Prostate gland (tissue), 2 donors: ENCODE data around the gene PTER. TPM values are rescaled to one million over a fixed set of nuclear protein-coding genes. Genes with fewer than 3 reads are reported as not detected.

Experiments
- DNase-seq: peaks from one replicate; pipeline ENCODE4 v3.0.0-alpha.2; 2019; ENCODE audit warnings: low spot score
- H3K27ac ChIP-seq, 2 donors: fragments of 200-600 bp; sonication (generic); 2 replicates each; pipeline ENCODE4 v1.5.1; 2017 to 2019
- H3K27me3 ChIP-seq: fragments of 200-600 bp; sonication (generic); replicated peaks from 2 replicates; pipeline ENCODE4 v1.5.1; 2019; ENCODE audit not compliant: insufficient read depth
- H3K36me3 ChIP-seq, 2 donors: fragments of 200-600 bp; sonication (generic); 1 replicate in 1 of 2; 2 replicates in 1 of 2; pipeline versions ENCODE4 v1.5.1 to v1.8.1; 2017 to 2019
- H3K4me1 ChIP-seq: fragments of 200-600 bp; sonication (generic); replicated peaks from 2 replicates; pipeline ENCODE4 v1.5.1; 2019
- H3K4me3 ChIP-seq, 2 donors: fragments of 200-600 bp; sonication (generic); 2 replicates each; pipeline ENCODE4 v1.5.1; 2017 to 2019
- H3K9me3 ChIP-seq: fragments of 200-600 bp; sonication (generic); 2 replicates; pipeline ENCODE4 v1.5.1; 2017
- POLR2A ChIP-seq: fragments of 450-650 bp; IDR thresholded peaks from one replicate; pipeline ENCODE4 v1.6.1; 2016; ENCODE audit warnings: antibody characterized with exemption, mild to moderate bottlenecking
- POLR2AphosphoS5 ChIP-seq: sonication (generic); formaldehyde crosslinking; IDR thresholded peaks from one replicate; pipeline ENCODE4 v1.6.1; 2017; ENCODE audit warnings: antibody characterized with exemption
- WGBS: methylation state at CpG from one replicate; pipeline ENCODE4 v1.1.5; 2018; 5-methylcytosine and 5-hydroxymethylcytosine counted together
- intact Hi-C: fragments of 100-400 bp; cut with DNase I; formaldehyde crosslinking; loops from one replicate; pipeline ENCODE4 v1.14.2; 2022
- total RNA-seq, 2 donors: library from RNA; depleted of rRNA; stranded (reverse); fragments of >200 nt; gene quantifications; one replicate each; pipeline ENCODE4 v1.1.0, GENCODE V29; 2016
- TF ChIP-seq, protein P1 (sequence below), 4 experiments: fragments of 200-600 bp in 2 of 4; fragments of 450-650 bp in 2 of 4; sonication (generic) in 2 of 4; IDR thresholded peaks; 1 replicate in 3 of 4; 2 replicates in 1 of 4; pipeline ENCODE4 v1.5.1; 2016 to 2019; ENCODE audit warnings: antibody characterized with exemption in 4 of 4, mild to moderate bottlenecking in 2 of 4, moderate library complexity in 2 of 4

Gene PTER
- total RNA-seq, 2 donors from 2014 or later: 10.4 to 18.8 TPM

DNA sequence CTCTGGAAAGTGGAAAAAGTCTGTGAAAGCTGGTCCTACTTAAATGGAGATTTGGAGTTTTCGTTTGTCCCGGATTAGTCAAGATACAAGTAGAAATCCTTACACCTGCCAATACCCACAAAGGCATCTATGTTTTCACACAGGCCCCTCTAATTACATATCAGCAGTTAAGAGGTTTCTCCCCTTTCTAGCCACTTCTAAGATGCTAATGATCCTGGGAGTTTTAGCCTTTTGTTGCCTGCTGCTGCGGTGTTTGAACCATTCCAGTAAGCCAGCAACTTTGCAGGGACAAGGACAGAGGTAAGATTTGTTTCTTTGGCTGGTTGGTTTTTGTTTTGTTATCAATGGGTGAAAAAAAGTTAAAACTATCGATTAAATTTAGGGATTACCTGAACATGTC lies 90.6 kb downstream of the PTER start:
- WGBS: 71% methylated on average over 4 of the region's 4 CpGs
- no peaks in the 10 kb centered on the region for H3K27me3 ChIP-seq

DNA sequence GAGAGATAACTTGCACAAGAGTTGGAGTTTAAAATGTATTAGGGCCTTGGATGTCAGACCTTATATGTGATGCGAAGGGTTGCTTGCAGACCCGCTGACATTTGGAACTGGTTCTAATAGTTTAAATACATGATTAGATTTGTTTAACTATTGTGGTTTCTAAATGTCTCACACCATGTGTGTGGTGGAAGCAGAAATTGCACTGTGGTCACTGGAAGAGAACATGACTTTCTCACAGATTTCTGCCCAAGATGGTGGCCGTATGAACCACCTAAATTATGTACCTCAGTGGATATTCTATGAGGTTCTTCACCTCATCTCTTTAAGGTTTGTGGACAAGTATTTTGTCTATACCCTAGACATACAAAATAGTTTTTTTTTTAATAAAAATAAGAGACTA lies 93.0 kb downstream of the PTER start:
- intact Hi-C loops: no loop called here
- Histone ChIP-seq H3K4me3 (no peak overlapping the region), H3K4me1 (no peaks in the 10 kb centered on the region), H3K27me3 (no peaks in the 10 kb centered on the region), H3K27ac (no peak overlapping the region), H3K9me3 (no peaks in the 10 kb centered on the region), H3K36me3 (no peaks in the 10 kb centered on the region)
- DNase-seq: no peak
- TF ChIP-seq, protein P1, sequence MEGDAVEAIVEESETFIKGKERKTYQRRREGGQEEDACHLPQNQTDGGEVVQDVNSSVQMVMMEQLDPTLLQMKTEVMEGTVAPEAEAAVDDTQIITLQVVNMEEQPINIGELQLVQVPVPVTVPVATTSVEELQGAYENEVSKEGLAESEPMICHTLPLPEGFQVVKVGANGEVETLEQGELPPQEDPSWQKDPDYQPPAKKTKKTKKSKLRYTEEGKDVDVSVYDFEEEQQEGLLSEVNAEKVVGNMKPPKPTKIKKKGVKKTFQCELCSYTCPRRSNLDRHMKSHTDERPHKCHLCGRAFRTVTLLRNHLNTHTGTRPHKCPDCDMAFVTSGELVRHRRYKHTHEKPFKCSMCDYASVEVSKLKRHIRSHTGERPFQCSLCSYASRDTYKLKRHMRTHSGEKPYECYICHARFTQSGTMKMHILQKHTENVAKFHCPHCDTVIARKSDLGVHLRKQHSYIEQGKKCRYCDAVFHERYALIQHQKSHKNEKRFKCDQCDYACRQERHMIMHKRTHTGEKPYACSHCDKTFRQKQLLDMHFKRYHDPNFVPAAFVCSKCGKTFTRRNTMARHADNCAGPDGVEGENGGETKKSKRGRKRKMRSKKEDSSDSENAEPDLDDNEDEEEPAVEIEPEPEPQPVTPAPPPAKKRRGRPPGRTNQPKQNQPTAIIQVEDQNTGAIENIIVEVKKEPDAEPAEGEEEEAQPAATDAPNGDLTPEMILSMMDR (IDR thresholded peaks at IDR 0.05): no peak
- WGBS: 90% methylated on average over 3 of the region's 3 CpGs

More for the DNA sequence above, 90.6 kb downstream of the PTER start:
- Histone ChIP-seq H3K27ac (no peak overlapping the region), H3K4me3 (no peak overlapping the region), H3K9me3 (no peaks in the 10 kb centered on the region), H3K36me3 (no peaks in the 10 kb centered on the region), H3K4me1 (no peaks in the 10 kb centered on the region)
- TF ChIP-seq, protein P1 (IDR thresholded peaks at IDR 0.05): no peak
- no peak for TF ChIP-seq POLR2AphosphoS5
- TF ChIP-seq POLR2A: no peak
- no peak for DNase-seq
- intact Hi-C loops: no loop called here

DNA sequence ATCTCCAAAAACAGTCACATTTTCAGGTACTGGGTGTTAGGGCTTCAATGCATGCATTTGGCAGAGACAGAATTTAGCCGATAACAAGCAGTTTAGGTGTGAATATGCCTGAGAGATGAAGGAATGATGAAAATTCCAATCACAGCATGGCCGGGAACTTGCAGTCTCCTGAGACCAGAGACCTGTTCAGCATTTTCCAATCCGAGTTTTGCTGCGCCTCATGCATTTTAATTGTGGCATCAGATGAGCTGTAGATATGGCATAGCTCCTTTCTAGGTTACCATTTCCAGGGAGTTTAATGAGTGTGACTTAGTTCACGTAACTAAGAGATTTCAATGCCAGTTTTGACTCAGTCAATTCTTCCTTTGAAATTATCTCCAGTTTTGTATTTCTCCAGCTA lies 99.3 kb downstream of the PTER start:
- intact Hi-C loops: no loop called here
- no peak for DNase-seq
- TF ChIP-seq POLR2A: no peak
- TF ChIP-seq, protein P1 (IDR thresholded peaks at IDR 0.05): no peak
- TF ChIP-seq POLR2AphosphoS5: no peak
- Histone ChIP-seq H3K27ac (no peak overlapping the region), H3K4me1 (no peaks in the 10 kb centered on the region), H3K27me3 (no peaks in the 10 kb centered on the region), H3K9me3 (no peaks in the 10 kb centered on the region), H3K36me3 (no peaks in the 10 kb centered on the region), H3K4me3 (no peak overlapping the region)
- WGBS: 88% methylated on average over 5 of the region's 5 CpGs

DNA sequence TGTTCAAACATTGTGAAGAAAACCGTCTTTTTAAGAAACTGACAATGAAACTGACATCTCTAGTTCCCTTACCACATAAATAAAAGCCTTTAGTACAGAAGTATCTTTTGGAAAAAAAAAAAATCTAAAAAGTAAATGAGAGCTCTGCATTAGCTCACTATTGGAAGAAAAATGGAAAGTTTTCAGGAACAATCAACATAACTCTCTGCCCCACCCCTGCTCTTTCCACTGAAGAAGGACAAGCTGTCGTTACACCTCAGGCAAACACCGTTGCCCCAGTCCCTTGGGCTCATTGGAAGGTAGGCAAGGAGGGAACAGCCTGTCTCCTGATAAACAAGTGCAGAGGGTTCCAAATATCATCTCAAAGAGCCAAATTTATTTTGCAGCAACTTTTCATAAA lies 107.3 kb downstream of the PTER start:
- Histone ChIP-seq H3K9me3 (no peaks in the 10 kb centered on the region), H3K27me3 (no peaks in the 10 kb centered on the region), H3K4me3 (no peak overlapping the region), H3K36me3 (no peaks in the 10 kb centered on the region), H3K27ac (no peak overlapping the region), H3K4me1 (no peaks in the 10 kb centered on the region)
- TF ChIP-seq, protein P1 (IDR thresholded peaks at IDR 0.05): no peak
- TF ChIP-seq POLR2AphosphoS5: no peak
- TF ChIP-seq POLR2A: no peak
- peak; percentile 17 for DNase-seq
- WGBS: 33% methylated on average over 3 of the region's 3 CpGs
- intact Hi-C loops: no loop called here

DNA sequence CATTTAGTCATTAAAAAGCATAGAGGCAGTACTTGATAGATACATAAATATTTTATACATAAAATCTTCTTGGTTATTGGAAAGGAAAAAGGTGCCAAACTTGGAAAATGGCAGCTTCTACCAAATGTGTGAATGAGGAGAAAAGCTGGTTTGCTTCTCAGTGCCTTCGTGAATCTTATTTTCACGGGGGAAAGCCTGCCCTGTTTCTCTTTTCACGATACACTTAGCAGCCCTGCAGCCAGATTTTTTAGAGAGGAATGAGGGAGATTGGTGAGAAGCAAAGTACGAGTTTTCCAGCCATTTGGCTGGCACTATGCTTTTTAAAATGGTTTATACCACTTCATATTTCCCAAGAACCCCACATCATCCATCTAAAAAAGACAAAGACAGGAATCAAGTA lies 107.8 kb downstream of the PTER start:
- intact Hi-C loops: no loop called here
- Histone ChIP-seq H3K36me3 (no peaks in the 10 kb centered on the region), H3K4me1 (no peaks in the 10 kb centered on the region), H3K27ac (no peak overlapping the region), H3K27me3 (no peaks in the 10 kb centered on the region), H3K4me3 (no peak overlapping the region), H3K9me3 (no peaks in the 10 kb centered on the region)
- TF ChIP-seq, protein P1 (IDR thresholded peaks at IDR 0.05): no peak
- TF ChIP-seq POLR2AphosphoS5 (no peak), POLR2A (no peak)
- WGBS: 78% methylated on average over 4 of the region's 4 CpGs
- DNase-seq: no peak
